Spinal cord (tissue), 10 donors: ENCODE measurements around the gene TTC39A. TPM values are rescaled to one million over a fixed set of nuclear protein-coding genes. Genes with fewer than 3 reads are reported as not detected.
A peak's percentile ranks its signal among the peaks of the same experiment; 100 is the strongest.

ENCODE experiments used
- DNase-seq, 6 donors: peaks; one replicate each; pipeline versions ENCODE4 v3.0.0 to v3.0.0-alpha.2; 2013 to 2015; ENCODE audit warnings: low spot score in 6 of 6, low read depth in 4 of 6
- H3K27ac ChIP-seq: one replicate; pipeline ENCODE4 v1.5.1; 2013; ENCODE audit warnings: low read depth, low read length, control low read depth
- H3K27me3 ChIP-seq: one replicate; pipeline ENCODE4 v1.6.1; 2013; ENCODE audit warnings: low read length; ENCODE audit not compliant: control insufficient read depth, insufficient read depth
- H3K36me3 ChIP-seq: one replicate; pipeline ENCODE4 v1.6.1; 2013; ENCODE audit warnings: low read length; ENCODE audit not compliant: control insufficient read depth, insufficient read depth
- H3K4me1 ChIP-seq: one replicate; pipeline ENCODE4 v1.6.1; 2013; ENCODE audit warnings: low read length; ENCODE audit not compliant: control insufficient read depth, insufficient read depth
- H3K4me3 ChIP-seq: one replicate; pipeline ENCODE4 v1.5.1; 2013; ENCODE audit warnings: low read depth, low read length, control low read depth
- H3K9me3 ChIP-seq: one replicate; pipeline ENCODE4 v1.6.1; 2013; ENCODE audit warnings: low read length; ENCODE audit not compliant: control insufficient read depth, insufficient read depth
- WGBS: methylation state at CpG from one replicate; pipeline ENCODE4 v1.1.5; 2013; ENCODE audit warnings: missing lambda C conversion rate; ENCODE audit not compliant: insufficient coverage; 5-methylcytosine and 5-hydroxymethylcytosine counted together
- polyA plus RNA-seq, 2 donors: library from polyadenylated mRNA; unstranded; fragments of 120-200 nt; gene quantifications; one replicate each; pipeline ENCODE4 v1.2.1, GENCODE V29; 2013; ENCODE audit not compliant: insufficient read length in 2 of 2
- total RNA-seq, 2 donors: library from RNA; depleted of rRNA in 1 of 2; stranded (reverse); fragments of 120-200 nt in 1 of 2; fragments of >200 nt in 1 of 2; gene quantifications; one replicate each; pipeline versions ENCODE4 v1.2.3 to v1.2.4, GENCODE V29; 2013 to 2014
- donor health status: healthy.

The TTC39A gene
- total and polyA plus RNA-seq, 4 donors = 3.3 to 15.1 (median 11.5) TPM

- Histone ChIP-seq H3K4me1 (peaks cover 5% of the 10 kb centered on the region), H3K9me3 (no peaks in the 10 kb centered on the region), H3K36me3 (peaks cover 3% of the 10 kb centered on the region), H3K4me3 (no peak overlapping the region), H3K27ac (no peak overlapping the region), H3K27me3 (no peaks in the 10 kb centered on the region)
- no CpG with 5 or more reads among the region's 1 CpG for WGBS
- no peak for DNase-seq
Measured at GRCh38 chr1:51241119-51241518, 89.2 kb downstream of the TTC39A start.

GRCh38 chr1:51240084-51240483 lies 90.3 kb downstream of the TTC39A start:
- Histone ChIP-seq H3K27me3 (no peaks in the 10 kb centered on the region), H3K9me3 (no peaks in the 10 kb centered on the region), H3K4me3 (no peak overlapping the region), H3K4me1 (peaks cover 7% of the 10 kb centered on the region), H3K27ac (no peak overlapping the region), H3K36me3 (peaks cover 3% of the 10 kb centered on the region)
- peak in 1 of 6 donors; percentile 17 for DNase-seq
- WGBS = 43% methylated on average over 2 of the region's 2 CpGs

- peak overlapping the region; percentile 96 for H3K4me3 ChIP-seq
Measured at GRCh38 chr1:51238034-51238403, 92.3 kb downstream of the TTC39A start.

GRCh38 chr1:51237351-51238033 lies 92.9 kb downstream of the TTC39A start:
- 0% methylated on average over 1 of the region's 9 CpGs for WGBS
- Histone ChIP-seq H3K4me1 (peaks cover 8% of the 10 kb centered on the region), H3K27ac (peak overlapping the region; percentile 87), H3K9me3 (no peaks in the 10 kb centered on the region), H3K36me3 (no peaks in the 10 kb centered on the region), H3K27me3 (no peaks in the 10 kb centered on the region), H3K4me3 (peak overlapping the region; percentile 96)
- DNase-seq = peak in 3 of 6 donors; percentile 7 to 39 (median 21)

More at GRCh38 chr1:51238034-51238403, 92.3 kb downstream of the TTC39A start:
- WGBS = 7% methylated on average over 6 of the region's 7 CpGs
- H3K4me1 ChIP-seq = peaks cover 8% of the 10 kb centered on the region
- peak in 3 of 6 donors; percentile 29 to 52 (median 30) for DNase-seq
- no peaks in the 10 kb centered on the region for H3K27me3 ChIP-seq
- H3K27ac ChIP-seq = peak overlapping the region; percentile 87
- H3K36me3 ChIP-seq = no peaks in the 10 kb centered on the region
- no peaks in the 10 kb centered on the region for H3K9me3 ChIP-seq

Other genes starting within 250 kb of the TTC39A start
- not detected for gene C1orf185, start 228.3 kb downstream of the TTC39A start, total RNA-seq
- not detected for gene C1orf185, start 228.3 kb downstream of the TTC39A start, polyA plus RNA-seq
- gene RNF11, start 94.3 kb downstream of the TTC39A start, total RNA-seq = 100 to 1,000 TPM; 146 to 177 TPM
- 100 to 1,000 TPM; 169 to 203 TPM for gene RNF11, start 94.3 kb downstream of the TTC39A start, polyA plus RNA-seq
- gene EPS15, start 188.7 kb upstream of the TTC39A start, total RNA-seq = 100 to 1,000 TPM in 1 of 2 donors, 10 to 100 TPM in 1; 79.9 to 179 TPM
- gene EPS15, start 188.7 kb upstream of the TTC39A start, polyA plus RNA-seq = 100 to 1,000 TPM in 1 of 2 donors, 10 to 100 TPM in 1; 87.2 to 118 TPM